ENCODE results near the gene ACTR3C.

The ACTR3C gene

GRCh38 chr7:150337179-150337578 lies 13.8 kb upstream of the ACTR3C start:
- Histone ChIP-seq H3K36me3 (ENCODE audit: insufficient read depth, low read length) (no peaks in the 10 kb centered on the region), H3K4me3 (ENCODE audit: low read length) (no peak overlapping the region), H3K4me1 (ENCODE audit: insufficient read depth, low read length) (peaks cover 9% of the 10 kb centered on the region), H3K9me3 (ENCODE audit: low read length) (no peaks in the 10 kb centered on the region), H3K27me3 (ENCODE audit: insufficient read depth, low read length) (no peaks in the 10 kb centered on the region), H2AFZ (ENCODE audit: low read depth, low read length) (no peak overlapping the region)

GRCh38 chr7:150336746-150337145 lies 13.4 kb upstream of the ACTR3C start:
- peaks cover 4% of the 10 kb centered on the region for H3K4me1 ChIP-seq (ENCODE audit: insufficient read depth, low read length)
- H3K27me3 ChIP-seq (ENCODE audit: insufficient read depth, low read length): no peaks in the 10 kb centered on the region
- H3K4me3 ChIP-seq (ENCODE audit: low read length): no peak overlapping the region
- H3K9me3 ChIP-seq (ENCODE audit: low read length): no peaks in the 10 kb centered on the region
- no peaks in the 10 kb centered on the region for H3K36me3 ChIP-seq (ENCODE audit: insufficient read depth, low read length)
- H2AFZ ChIP-seq (ENCODE audit: low read depth, low read length): no peak overlapping the region

GRCh38 chr7:150335774-150336112 lies 12.4 kb upstream of the ACTR3C start:
- H3K4me1 ChIP-seq (ENCODE audit: insufficient read depth, low read length): peaks cover 4% of the 10 kb centered on the region
- no peaks in the 10 kb centered on the region for H3K36me3 ChIP-seq (ENCODE audit: insufficient read depth, low read length)
- no peak overlapping the region for H2AFZ ChIP-seq (ENCODE audit: low read depth, low read length)
- no peaks in the 10 kb centered on the region for H3K9me3 ChIP-seq (ENCODE audit: low read length)
- H3K27me3 ChIP-seq (ENCODE audit: insufficient read depth, low read length): no peaks in the 10 kb centered on the region
- no peak overlapping the region for H3K4me3 ChIP-seq (ENCODE audit: low read length)

GRCh38 chr7:150335108-150335773 lies 11.9 kb upstream of the ACTR3C start:
- H3K9me3 ChIP-seq (ENCODE audit: low read length): no peaks in the 10 kb centered on the region
- no peaks in the 10 kb centered on the region for H3K36me3 ChIP-seq (ENCODE audit: insufficient read depth, low read length)
- peaks cover 1% of the 10 kb centered on the region for H3K27me3 ChIP-seq (ENCODE audit: insufficient read depth, low read length)
- no peak overlapping the region for H3K4me3 ChIP-seq (ENCODE audit: low read length)
- H2AFZ ChIP-seq (ENCODE audit: low read depth, low read length): no peak overlapping the region
- H3K4me1 ChIP-seq (ENCODE audit: insufficient read depth, low read length): peaks cover 3% of the 10 kb centered on the region

- peaks cover 3% of the 10 kb centered on the region for H3K27me3 ChIP-seq (ENCODE audit: insufficient read depth, low read length)
- peaks cover 2% of the 10 kb centered on the region for H3K4me1 ChIP-seq (ENCODE audit: insufficient read depth, low read length)
- no peak overlapping the region for H2AFZ ChIP-seq (ENCODE audit: low read depth, low read length)
- H3K9me3 ChIP-seq (ENCODE audit: low read length): no peaks in the 10 kb centered on the region
- no peaks in the 10 kb centered on the region for H3K36me3 ChIP-seq (ENCODE audit: insufficient read depth, low read length)
- H3K4me3 ChIP-seq (ENCODE audit: low read length): no peak overlapping the region
Observed at GRCh38 chr7:150334108-150334507, 10.8 kb upstream of the ACTR3C start.

GRCh38 chr7:150333659-150334058 lies 10.3 kb upstream of the ACTR3C start:
- Histone ChIP-seq H2AFZ (ENCODE audit: low read depth, low read length) (no peak overlapping the region), H3K36me3 (ENCODE audit: insufficient read depth, low read length) (no peaks in the 10 kb centered on the region), H3K4me3 (ENCODE audit: low read length) (no peak overlapping the region), H3K9me3 (ENCODE audit: low read length) (no peaks in the 10 kb centered on the region), H3K27me3 (ENCODE audit: insufficient read depth, low read length) (peaks cover 3% of the 10 kb centered on the region), H3K4me1 (ENCODE audit: insufficient read depth, low read length) (peaks cover 2% of the 10 kb centered on the region)

GRCh38 chr7:150332852-150333635 lies 9.7 kb upstream of the ACTR3C start:
- H3K4me1 ChIP-seq (ENCODE audit: insufficient read depth, low read length): peaks cover 2% of the 10 kb centered on the region
- no peak overlapping the region for H2AFZ ChIP-seq (ENCODE audit: low read depth, low read length)
- no peak overlapping the region for H3K4me3 ChIP-seq (ENCODE audit: low read length)
- H3K36me3 ChIP-seq (ENCODE audit: insufficient read depth, low read length): no peaks in the 10 kb centered on the region
- H3K27me3 ChIP-seq (ENCODE audit: insufficient read depth, low read length): peaks cover 3% of the 10 kb centered on the region
- H3K9me3 ChIP-seq (ENCODE audit: low read length): no peaks in the 10 kb centered on the region

- Histone ChIP-seq H3K4me1 (ENCODE audit: insufficient read depth, low read length) (no peaks in the 10 kb centered on the region), H3K27me3 (ENCODE audit: insufficient read depth, low read length) (peaks cover 6% of the 10 kb centered on the region), H3K9me3 (ENCODE audit: low read length) (no peaks in the 10 kb centered on the region), H3K36me3 (ENCODE audit: insufficient read depth, low read length) (no peaks in the 10 kb centered on the region), H3K4me3 (ENCODE audit: low read length) (no peak overlapping the region), H2AFZ (ENCODE audit: low read depth, low read length) (no peak overlapping the region)
Observed at GRCh38 chr7:150330211-150330885, 7.0 kb upstream of the ACTR3C start.

- Histone ChIP-seq H3K36me3 (ENCODE audit: insufficient read depth, low read length) (no peaks in the 10 kb centered on the region), H2AFZ (ENCODE audit: low read depth, low read length) (no peak overlapping the region), H3K4me3 (ENCODE audit: low read length) (no peak overlapping the region), H3K9me3 (ENCODE audit: low read length) (no peaks in the 10 kb centered on the region), H3K4me1 (ENCODE audit: insufficient read depth, low read length) (no peaks in the 10 kb centered on the region), H3K27me3 (ENCODE audit: insufficient read depth, low read length) (peaks cover 6% of the 10 kb centered on the region)
Observed at GRCh38 chr7:150329331-150330120, 6.2 kb upstream of the ACTR3C start.

GRCh38 chr7:150327308-150327707 lies 4.0 kb upstream of the ACTR3C start:
- Histone ChIP-seq H3K9me3 (ENCODE audit: low read length) (peaks cover 3% of the 10 kb centered on the region), H3K4me3 (ENCODE audit: low read length) (no peak overlapping the region), H3K36me3 (ENCODE audit: insufficient read depth, low read length) (no peaks in the 10 kb centered on the region), H3K4me1 (ENCODE audit: insufficient read depth, low read length) (no peaks in the 10 kb centered on the region), H3K27me3 (ENCODE audit: insufficient read depth, low read length) (peaks cover 6% of the 10 kb centered on the region), H2AFZ (ENCODE audit: low read depth, low read length) (no peak overlapping the region)

GRCh38 chr7:150326657-150327268 lies 3.4 kb upstream of the ACTR3C start:
- no peaks in the 10 kb centered on the region for H3K36me3 ChIP-seq (ENCODE audit: insufficient read depth, low read length)
- peaks cover 6% of the 10 kb centered on the region for H3K27me3 ChIP-seq (ENCODE audit: insufficient read depth, low read length)
- peaks cover 3% of the 10 kb centered on the region for H3K9me3 ChIP-seq (ENCODE audit: low read length)
- H3K4me3 ChIP-seq (ENCODE audit: low read length): no peak overlapping the region
- no peak overlapping the region for H2AFZ ChIP-seq (ENCODE audit: low read depth, low read length)
- H3K4me1 ChIP-seq (ENCODE audit: insufficient read depth, low read length): no peaks in the 10 kb centered on the region

GRCh38 chr7:150325901-150326300 lies 2.6 kb upstream of the ACTR3C start:
- H3K27me3 ChIP-seq (ENCODE audit: insufficient read depth, low read length): peaks cover 6% of the 10 kb centered on the region
- H2AFZ ChIP-seq (ENCODE audit: low read depth, low read length): no peak overlapping the region
- H3K36me3 ChIP-seq (ENCODE audit: insufficient read depth, low read length): no peaks in the 10 kb centered on the region
- peaks cover 3% of the 10 kb centered on the region for H3K9me3 ChIP-seq (ENCODE audit: low read length)
- no peaks in the 10 kb centered on the region for H3K4me1 ChIP-seq (ENCODE audit: insufficient read depth, low read length)
- H3K4me3 ChIP-seq (ENCODE audit: low read length): no peak overlapping the region

Measured in neuron (in vitro differentiated cells).